Hepatocyte (in vitro differentiated cells): ENCODE data around the gene RHBDL2.

ENCODE experiments used
- EZH2 ChIP-seq: fragments of 200-600 bp; sonication (generic); IDR thresholded peaks from 2 replicates; pipeline ENCODE4 v1.6.1; 2016; ENCODE audit warnings: antibody characterized with exemption, mild to moderate bottlenecking, borderline replicate concordance
- TF ChIP-seq, protein P1 (sequence below): fragments of 200-600 bp; sonication (generic); IDR thresholded peaks from 2 replicates; pipeline ENCODE4 v1.5.1; 2016; ENCODE audit warnings: antibody characterized with exemption, mild to moderate bottlenecking; ENCODE audit not compliant: poor library complexity

DNA sequence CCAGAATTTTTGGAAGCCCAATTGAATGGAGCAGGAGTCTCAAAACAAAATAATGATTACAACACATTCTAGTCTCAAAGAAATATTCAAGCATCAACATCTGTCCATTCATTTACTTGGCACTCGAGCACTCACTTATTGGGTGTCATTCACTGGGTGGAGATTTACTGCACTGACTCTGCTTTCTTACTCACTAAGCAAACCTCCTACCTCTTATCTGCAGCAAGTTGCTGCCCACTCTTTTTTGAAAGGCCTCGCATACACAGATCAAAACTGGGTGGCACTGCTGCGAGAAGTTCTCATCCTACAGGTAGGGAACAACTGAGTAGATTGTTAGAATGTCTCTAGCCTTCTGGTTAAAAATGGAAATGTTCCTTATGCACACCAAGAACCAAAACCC, 18.0 kb downstream of the RHBDL2 start:
- TF ChIP-seq, protein P1, sequence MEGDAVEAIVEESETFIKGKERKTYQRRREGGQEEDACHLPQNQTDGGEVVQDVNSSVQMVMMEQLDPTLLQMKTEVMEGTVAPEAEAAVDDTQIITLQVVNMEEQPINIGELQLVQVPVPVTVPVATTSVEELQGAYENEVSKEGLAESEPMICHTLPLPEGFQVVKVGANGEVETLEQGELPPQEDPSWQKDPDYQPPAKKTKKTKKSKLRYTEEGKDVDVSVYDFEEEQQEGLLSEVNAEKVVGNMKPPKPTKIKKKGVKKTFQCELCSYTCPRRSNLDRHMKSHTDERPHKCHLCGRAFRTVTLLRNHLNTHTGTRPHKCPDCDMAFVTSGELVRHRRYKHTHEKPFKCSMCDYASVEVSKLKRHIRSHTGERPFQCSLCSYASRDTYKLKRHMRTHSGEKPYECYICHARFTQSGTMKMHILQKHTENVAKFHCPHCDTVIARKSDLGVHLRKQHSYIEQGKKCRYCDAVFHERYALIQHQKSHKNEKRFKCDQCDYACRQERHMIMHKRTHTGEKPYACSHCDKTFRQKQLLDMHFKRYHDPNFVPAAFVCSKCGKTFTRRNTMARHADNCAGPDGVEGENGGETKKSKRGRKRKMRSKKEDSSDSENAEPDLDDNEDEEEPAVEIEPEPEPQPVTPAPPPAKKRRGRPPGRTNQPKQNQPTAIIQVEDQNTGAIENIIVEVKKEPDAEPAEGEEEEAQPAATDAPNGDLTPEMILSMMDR = no peak
- no peak for TF ChIP-seq EZH2
